Neuronal stem cell (in vitro differentiated cells): ENCODE results near the gene PLEKHA3. TPM values are rescaled to one million over a fixed set of nuclear protein-coding genes. Genes with fewer than 3 reads are reported as not detected.

Experiments
- DNase-seq: peaks from one replicate; pipeline ENCODE4 v3.0.0-alpha.2; 2013; ENCODE audit warnings: low spot score
- H2AFZ ChIP-seq: one replicate; pipeline ENCODE4 v1.6.1; 2013; ENCODE audit warnings: mild to moderate bottlenecking, low read length, inconsistent platforms
- H2AK5ac ChIP-seq: 2 replicates; pipeline ENCODE4 v1.6.1; 2013; ENCODE audit warnings: low read depth, mild to moderate bottlenecking, inconsistent platforms, low read length, moderate library complexity, mixed read lengths
- H2BK120ac ChIP-seq: 2 replicates; pipeline ENCODE4 v1.6.1; 2013; ENCODE audit warnings: low read depth, mild to moderate bottlenecking, inconsistent platforms, low read length, moderate library complexity, mixed read lengths
- H2BK12ac ChIP-seq: one replicate; pipeline ENCODE4 v1.6.1; 2013; ENCODE audit warnings: low read length, inconsistent platforms
- H2BK15ac ChIP-seq: 2 replicates; pipeline ENCODE4 v1.6.1; 2013; ENCODE audit warnings: mild to moderate bottlenecking, low read length, inconsistent platforms, mixed read lengths
- H2BK5ac ChIP-seq: one replicate; pipeline ENCODE4 v1.6.1; 2013; ENCODE audit warnings: inconsistent platforms, mild to moderate bottlenecking, low read length, moderate library complexity
- H3K14ac ChIP-seq: one replicate; pipeline ENCODE4 v1.6.1; 2013; ENCODE audit warnings: low read length, inconsistent platforms
- H3K18ac ChIP-seq: 2 replicates; pipeline ENCODE4 v1.6.1; 2013; ENCODE audit warnings: low read length, inconsistent platforms
- H3K23ac ChIP-seq: 2 replicates; pipeline ENCODE4 v1.6.1; 2013; ENCODE audit warnings: low read depth, mild to moderate bottlenecking, mixed read lengths, low read length, inconsistent platforms; ENCODE audit not compliant: poor library complexity
- H3K27ac ChIP-seq: replicated peaks from 3 replicates; pipeline ENCODE4 v1.5.1; 2013; ENCODE audit warnings: low read length, inconsistent platforms
- H3K27me3 ChIP-seq, 3 experiments: 2 replicates each; pipeline ENCODE4 v1.6.1; 2013; ENCODE audit warnings: low read length in 3 of 3, mild to moderate bottlenecking in 2 of 3, inconsistent platforms in 1 of 3, low read depth in 1 of 3, mixed read lengths in 1 of 3, moderate library complexity in 1 of 3; ENCODE audit not compliant: control insufficient read depth in 3 of 3, insufficient read depth in 3 of 3
- H3K36me3 ChIP-seq, 2 donors: replicated peaks in 1 of 2; 2 replicates each; pipeline ENCODE4 v1.6.1; 2013; ENCODE audit warnings: low read length in 2 of 2; ENCODE audit not compliant: control insufficient read depth in 2 of 2, insufficient read depth in 2 of 2
- H3K4ac ChIP-seq: 2 replicates; pipeline ENCODE4 v1.6.1; 2013; ENCODE audit warnings: inconsistent platforms, mild to moderate bottlenecking, low read length, moderate library complexity
- H3K4me1 ChIP-seq, 2 donors: 1 replicate in 1 of 2; 2 replicates in 1 of 2; pipeline ENCODE4 v1.6.1; 2013; ENCODE audit warnings: low read length in 2 of 2, low read depth in 1 of 2; ENCODE audit not compliant: control insufficient read depth in 2 of 2, insufficient read depth in 1 of 2
- H3K4me2 ChIP-seq: one replicate; pipeline ENCODE4 v1.6.1; 2013; ENCODE audit warnings: mild to moderate bottlenecking, low read length, inconsistent platforms; ENCODE audit not compliant: insufficient read depth, poor library complexity, severe bottlenecking
- H3K4me3 ChIP-seq, 2 donors: 2 replicates each; pipeline ENCODE4 v1.5.1; 2013; ENCODE audit warnings: low read length in 2 of 2, mild to moderate bottlenecking in 2 of 2, inconsistent platforms in 1 of 2, moderate library complexity in 1 of 2
- H3K79me1 ChIP-seq: one replicate; pipeline ENCODE4 v1.6.1; 2013; ENCODE audit warnings: low read depth, mild to moderate bottlenecking, inconsistent platforms, low read length, moderate library complexity
- H3K9ac ChIP-seq: one replicate; pipeline ENCODE4 v1.6.1; 2013; ENCODE audit warnings: mild to moderate bottlenecking, low read depth, low read length, inconsistent platforms; ENCODE audit not compliant: poor library complexity
- H3K9me3 ChIP-seq, 2 donors: replicated peaks in 1 of 2; 2 replicates each; pipeline versions ENCODE3 to v1.6.1; 2013; ENCODE audit warnings: low read length in 2 of 2, mild to moderate bottlenecking in 2 of 2, inconsistent platforms in 1 of 2, low read depth in 1 of 2, mixed read lengths in 1 of 2, moderate library complexity in 1 of 2; ENCODE audit not compliant: control insufficient read depth in 2 of 2, insufficient read depth in 1 of 2
- H4K8ac ChIP-seq: one replicate; pipeline ENCODE4 v1.6.1; 2013; ENCODE audit warnings: low read depth, mild to moderate bottlenecking, inconsistent platforms, low read length, moderate library complexity
- H4K91ac ChIP-seq: one replicate; pipeline ENCODE4 v1.6.1; 2013; ENCODE audit warnings: low read length, low read depth, mild to moderate bottlenecking, inconsistent platforms; ENCODE audit not compliant: poor library complexity
- WGBS, 2 donors: extraction: QIAGEN DNeasy Blood & Tissue Kit; methylation state at CpG; one replicate each; pipeline ENCODE4 v1.1.7; 2013; ENCODE audit warnings: missing lambda C conversion rate in 2 of 2, mixed read lengths in 1 of 2; ENCODE audit not compliant: insufficient read length in 2 of 2, insufficient replicate concordance in 1 of 2; ENCODE audit errors: extremely low coverage in 2 of 2; 5-methylcytosine and 5-hydroxymethylcytosine counted together
- polyA plus RNA-seq, 2 experiments: library from polyadenylated mRNA; stranded (reverse); fragments of 200-250 nt; gene quantifications; one replicate each; pipeline ENCODE4 v1.2.3, GENCODE V29; 2013

The PLEKHA3 gene
- polyA plus RNA-seq (2013, experiment 1 of 2): 23.5 TPM
- polyA plus RNA-seq (2013, experiment 2 of 2): 25.0 TPM

GRCh38 chr2:178480227-178481181 lies at the start of gene PLEKHA3:
TSS of gene PLEKHA3 (plus strand) at chr2:178480457. CDS start at chr2:178480870, 413 bp downstream.
- Histone ChIP-seq H3K14ac (no peak within 1 kb of the TSS), H2BK120ac (no peak within 1 kb of the TSS), H2BK15ac (no peak within 1 kb of the TSS), H3K4me2 (peak within 1 kb of the TSS; percentile 71), H3K23ac (peak within 1 kb of the TSS; percentile 40), H2BK12ac (no peak within 1 kb of the TSS), H3K4ac (no peak within 1 kb of the TSS), H2BK5ac (no peak within 1 kb of the TSS), H2AFZ (peak within 1 kb of the TSS; percentile 82), H4K8ac (no peak within 1 kb of the TSS), H3K79me1 (no peaks in the 10 kb centered on the region), H3K4me3 (peak within 1 kb of the TSS; percentile 68 to 88), H3K27ac (peak within 1 kb of the TSS; percentile 49), H3K9ac (peak within 1 kb of the TSS; percentile 85), H3K27me3 (no peaks in the 10 kb centered on the region), H3K9me3 (no peaks in the 10 kb centered on the region), H4K91ac (no peak within 1 kb of the TSS), H2AK5ac (no peak within 1 kb of the TSS), H3K18ac (peak within 1 kb of the TSS; percentile 79), H3K36me3 (peaks cover 0 to 10% of the 10 kb centered on the region in 2 donors), H3K4me1 (peaks cover 0 to 4% of the 10 kb centered on the region in 2 donors)
- peak; percentile 85 for DNase-seq
- no CpG with 5 or more reads among the region's 92 CpGs for WGBS, 2 donors

- Histone ChIP-seq H3K9me3 (no peaks in the 10 kb centered on the region), H3K27me3 (no peaks in the 10 kb centered on the region), H3K14ac (no peak overlapping the region), H3K27ac (no peak overlapping the region), H4K8ac (no peak overlapping the region), H2AFZ (no peak overlapping the region), H3K4me2 (no peak overlapping the region), H2BK12ac (no peak overlapping the region), H2BK120ac (no peak overlapping the region), H3K4me1 (no peaks in the 10 kb centered on the region), H3K9ac (no peak overlapping the region), H3K4me3 (no peak overlapping the region), H3K23ac (no peak overlapping the region), H3K18ac (no peak overlapping the region), H3K79me1 (no peaks in the 10 kb centered on the region), H3K4ac (no peak overlapping the region), H2BK5ac (no peak overlapping the region), H2BK15ac (no peak overlapping the region), H4K91ac (no peak overlapping the region), H2AK5ac (no peak overlapping the region), H3K36me3 (peaks cover 19 to 100% of the 10 kb centered on the region in 2 donors)
- WGBS, 2 donors: no CpG with 5 or more reads among the region's 2 CpGs
- no peak for DNase-seq
Observed at GRCh38 chr2:178436662-178437061, 43.6 kb upstream of the PLEKHA3 start.

GRCh38 chr2:178441426-178441825 lies 38.8 kb upstream of the PLEKHA3 start:
- H2AFZ ChIP-seq: no peak overlapping the region
- H3K36me3 ChIP-seq: peaks cover 19 to 100% of the 10 kb centered on the region in 2 donors
- no peak for DNase-seq
- H2BK12ac ChIP-seq: no peak overlapping the region
- H3K4me3 ChIP-seq: no peak overlapping the region
- no peaks in the 10 kb centered on the region for H3K27me3 ChIP-seq
- no peaks in the 10 kb centered on the region for H3K9me3 ChIP-seq
- H3K14ac ChIP-seq: no peak overlapping the region
- no peak overlapping the region for H2AK5ac ChIP-seq
- H3K9ac ChIP-seq: no peak overlapping the region
- no peak overlapping the region for H2BK5ac ChIP-seq
- H3K4ac ChIP-seq: no peak overlapping the region
- no peak overlapping the region for H2BK15ac ChIP-seq
- WGBS, 2 donors: no CpG with 5 or more reads among the region's 2 CpGs
- H2BK120ac ChIP-seq: no peak overlapping the region
- no peak overlapping the region for H3K4me2 ChIP-seq
- no peak overlapping the region for H3K18ac ChIP-seq
- H3K27ac ChIP-seq: no peak overlapping the region
- no peaks in the 10 kb centered on the region for H3K4me1 ChIP-seq
- no peaks in the 10 kb centered on the region for H3K79me1 ChIP-seq
- no peak overlapping the region for H4K91ac ChIP-seq
- no peak overlapping the region for H3K23ac ChIP-seq
- H4K8ac ChIP-seq: no peak overlapping the region

GRCh38 chr2:178448968-178449661 lies 31.1 kb upstream of the PLEKHA3 start:
- WGBS, 2 donors: no CpG with 5 or more reads among the region's 4 CpGs
- no peaks in the 10 kb centered on the region for H3K9me3 ChIP-seq
- no peak overlapping the region for H2AK5ac ChIP-seq
- H3K27ac ChIP-seq: no peak overlapping the region
- no peaks in the 10 kb centered on the region for H3K27me3 ChIP-seq
- H2BK120ac ChIP-seq: no peak overlapping the region
- H3K9ac ChIP-seq: no peak overlapping the region
- no peak overlapping the region for H3K4ac ChIP-seq
- H4K91ac ChIP-seq: no peak overlapping the region
- H3K4me3 ChIP-seq: peak overlapping the region in 1 of 2 donors; percentile 98
- H4K8ac ChIP-seq: no peak overlapping the region
- no peak overlapping the region for H2BK12ac ChIP-seq
- no peak for DNase-seq
- no peak overlapping the region for H3K14ac ChIP-seq
- H3K79me1 ChIP-seq: peaks cover 8% of the 10 kb centered on the region
- H3K4me2 ChIP-seq: no peak overlapping the region
- H3K18ac ChIP-seq: no peak overlapping the region
- H3K4me1 ChIP-seq: peaks cover 6 to 23% of the 10 kb centered on the region in 2 donors
- peaks cover 19 to 60% of the 10 kb centered on the region in 2 donors for H3K36me3 ChIP-seq
- H2BK15ac ChIP-seq: no peak overlapping the region
- H2AFZ ChIP-seq: no peak overlapping the region
- H2BK5ac ChIP-seq: no peak overlapping the region
- H3K23ac ChIP-seq: no peak overlapping the region
